Measurements from ENCODE around the gene TNNI3K. TPM values are rescaled to one million over a fixed set of nuclear protein-coding genes. Genes with fewer than 3 reads are reported as not detected.

TNNI3K gene
- total and polyA plus RNA-seq, 10 of the 15 experiments (the other 5 are each of a cell fraction or from before 2014, with no cell fraction given), result 0.14 to 1.6 (median 0.44) TPM; not detected in 4

- TF ChIP-seq SMAD1 (IDR thresholded peaks at IDR 0.05; ENCODE audit: low read depth, partially characterized antibody) (no peak), USF2 (IDR thresholded peaks at IDR 0.05; ENCODE audit: borderline replicate concordance, low read depth, low read length) (no peak), ATF2 (IDR thresholded peaks at IDR 0.05; ENCODE audit: low read length) (no peak), SIN3A (IDR thresholded peaks at IDR 0.05; ENCODE audit: low read depth, low read length) (no peak), MTA3 (IDR thresholded peaks at IDR 0.05; ENCODE audit: borderline replicate concordance, low read length) (no peak), IKZF2 (IDR thresholded peaks at IDR 0.05) (no peak)
These were observed 82.5 kb downstream of the TNNI3K start (continued) for GRCh38 chr1:74317663-74318062.

- DNase-seq (ENCODE audit: low read depth, low spot score) (no peak), FAIRE-seq (no peak), ATAC-seq (no peak)
- no peaks in the 10 kb centered on the region for H3K27me3 ChIP-seq (replicated peaks in 1 of 2; ENCODE audit: control insufficient read depth in 2 of 2, insufficient read depth in 2 of 2, low read length in 1 of 2)
- H3K9ac ChIP-seq (ENCODE audit: control insufficient read depth, insufficient read depth, low read length), result no peak overlapping the region
- in situ Hi-C loops (cut with MboI), result no loop called here
- H2AFZ ChIP-seq (ENCODE audit: control insufficient read depth, low read depth, low read length), result no peak overlapping the region
- ChIA-PET CTCF (no interaction called here), POLR2A (no interaction called here), RAD21 (ENCODE audit: unreplicated experiment) (no interaction called here), SMC1A (ENCODE audit: uncharacterized antibody, unreplicated experiment) (interaction anchor here (1.1 to 1.2 kb wide), 2 partner anchors 9 to 17 kb away, joined by 3 read pairs; no protein-coding TSS in a partner anchor)
- no peaks in the 10 kb centered on the region for H3K4me1 ChIP-seq (ENCODE audit: control insufficient read depth, insufficient read depth, low read length)
- H3K9me3 ChIP-seq (replicated peaks; ENCODE audit: control insufficient read depth, insufficient read depth, low read length), result no peaks in the 10 kb centered on the region
- no peaks in the 10 kb centered on the region for H4K20me1 ChIP-seq (ENCODE audit: control insufficient read depth, insufficient read depth)
- H3K4me2 ChIP-seq (ENCODE audit: control insufficient read depth, insufficient read depth), result no peak overlapping the region
- no peak overlapping the region for H3K27ac ChIP-seq (ENCODE audit: control insufficient read depth, insufficient read depth)
- H3K36me3 ChIP-seq (ENCODE audit: control insufficient read depth in 2 of 2, insufficient read depth in 2 of 2, low read length in 1 of 2), result no peaks in the 10 kb centered on the region
- no peak overlapping the region for H3K4me3 ChIP-seq
- no TSS peak for BruUV-seq (replicated peaks)
- H3K79me2 ChIP-seq (ENCODE audit: control insufficient read depth, insufficient read depth, low read length), result no peaks in the 10 kb centered on the region
- TF ChIP-seq ZNF217 (IDR thresholded peaks at IDR 0.05) (no peak), E4F1 (IDR thresholded peaks at IDR 0.05; ENCODE audit: borderline replicate concordance, partially characterized antibody) (no peak), ATF2 (IDR thresholded peaks at IDR 0.05; ENCODE audit: low read length) (no peak), RELB (IDR thresholded peaks at IDR 0.05; ENCODE audit: low read depth) (no peak), PKNOX1 (IDR thresholded peaks at IDR 0.05) (no peak), ZZZ3 (IDR thresholded peaks at IDR 0.05; ENCODE audit: control insufficient read depth, insufficient read length, low read depth) (no peak), HDGF (IDR thresholded peaks at IDR 0.05) (no peak), CBFB (IDR thresholded peaks at IDR 0.05; ENCODE audit: low read depth) (no peak)
- intact Hi-C loops (cut with micrococcal nuclease; ENCODE audit: unreplicated experiment), result no loop called here
- WGBS (ENCODE audit: insufficient coverage, insufficient replicate concordance, low lambda C conversion rate, missing lambda C conversion rate), result 0% methylated on average over 1 of the region's 1 CpG
These were observed 88.8 kb downstream of the TNNI3K start for GRCh38 chr1:74323937-74324473.

Measured in GM12878 (cell line).